Hematopoietic multipotent progenitor cell (in vitro differentiated cells): Measurements from ENCODE around the gene DBR1. TPM values are rescaled to one million over a fixed set of nuclear protein-coding genes. Genes with fewer than 3 reads are reported as not detected.

Source experiments
- DNase-seq, 3 donors: peaks; one replicate each; pipeline ENCODE4 v3.0.0-alpha.2; 2011 to 2015; ENCODE audit warnings: low read depth in 2 of 3, low spot score in 2 of 3
- total RNA-seq: library from RNA; depleted of rRNA; stranded (reverse); fragments of >200 nt; gene quantifications from one replicate; pipeline ENCODE4 v1.2.3, GENCODE V29; 2012

Gene DBR1, protein sequence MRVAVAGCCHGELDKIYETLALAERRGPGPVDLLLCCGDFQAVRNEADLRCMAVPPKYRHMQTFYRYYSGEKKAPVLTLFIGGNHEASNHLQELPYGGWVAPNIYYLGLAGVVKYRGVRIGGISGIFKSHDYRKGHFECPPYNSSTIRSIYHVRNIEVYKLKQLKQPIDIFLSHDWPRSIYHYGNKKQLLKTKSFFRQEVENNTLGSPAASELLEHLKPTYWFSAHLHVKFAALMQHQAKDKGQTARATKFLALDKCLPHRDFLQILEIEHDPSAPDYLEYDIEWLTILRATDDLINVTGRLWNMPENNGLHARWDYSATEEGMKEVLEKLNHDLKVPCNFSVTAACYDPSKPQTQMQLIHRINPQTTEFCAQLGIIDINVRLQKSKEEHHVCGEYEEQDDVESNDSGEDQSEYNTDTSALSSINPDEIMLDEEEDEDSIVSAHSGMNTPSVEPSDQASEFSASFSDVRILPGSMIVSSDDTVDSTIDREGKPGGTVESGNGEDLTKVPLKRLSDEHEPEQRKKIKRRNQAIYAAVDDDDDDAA
- total RNA-seq, result 15.6 TPM

DNA sequence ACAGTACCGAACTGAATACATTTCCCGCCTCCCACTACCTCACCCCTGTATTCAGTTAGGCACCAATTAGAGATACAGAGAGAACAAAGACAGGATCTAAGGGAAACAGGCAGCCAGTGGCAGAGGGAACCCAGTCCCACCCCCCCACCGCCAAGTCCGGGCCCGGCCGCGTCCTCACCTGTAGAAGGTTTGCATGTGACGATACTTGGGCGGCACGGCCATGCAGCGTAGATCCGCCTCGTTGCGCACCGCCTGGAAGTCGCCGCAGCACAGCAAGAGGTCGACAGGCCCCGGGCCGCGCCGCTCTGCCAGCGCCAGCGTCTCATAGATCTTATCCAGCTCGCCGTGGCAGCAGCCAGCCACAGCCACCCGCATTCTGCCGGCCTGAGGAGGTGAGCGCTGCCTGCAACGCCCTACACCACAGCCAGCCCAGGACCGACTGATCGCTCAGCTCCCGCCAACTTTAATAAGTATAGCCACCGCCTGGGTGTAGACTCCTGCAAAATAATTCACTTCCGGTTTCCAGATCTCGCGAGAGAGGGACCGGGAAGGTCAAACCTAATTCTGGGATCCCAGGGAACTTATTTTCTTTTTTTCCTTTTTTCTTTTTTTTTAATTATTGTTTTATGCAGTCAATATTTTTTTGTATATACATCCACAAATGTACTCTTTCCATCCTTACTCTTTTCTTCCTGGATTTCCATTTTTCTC is at the start of gene DBR1:
Gene DBR1, minus strand, starts transcription at position 501 of the 711 bp plus-strand sequence. Its CDS starts 126 bp downstream, at position 375.
- peak; percentile 69 to 89 (median 83) for DNase-seq

DNA sequence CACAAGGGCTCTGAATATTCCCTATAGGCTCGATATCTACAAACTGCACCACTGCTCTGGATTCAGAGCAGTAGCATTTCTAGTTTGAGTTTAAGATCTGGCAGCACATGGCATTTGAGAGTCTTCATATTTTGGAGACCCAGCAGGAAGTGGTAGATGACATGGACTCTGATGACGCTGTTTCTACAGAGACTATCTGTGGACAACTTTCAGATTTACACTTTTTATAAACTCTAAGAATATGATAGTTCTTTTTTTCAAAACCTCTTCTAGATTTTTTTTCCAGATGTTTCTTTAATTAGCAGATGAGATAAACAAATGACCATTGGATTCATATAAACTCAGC is 48.2 kb upstream of the DBR1 start:
- peak in 1 of 3 donors; percentile 14 for DNase-seq

DNA sequence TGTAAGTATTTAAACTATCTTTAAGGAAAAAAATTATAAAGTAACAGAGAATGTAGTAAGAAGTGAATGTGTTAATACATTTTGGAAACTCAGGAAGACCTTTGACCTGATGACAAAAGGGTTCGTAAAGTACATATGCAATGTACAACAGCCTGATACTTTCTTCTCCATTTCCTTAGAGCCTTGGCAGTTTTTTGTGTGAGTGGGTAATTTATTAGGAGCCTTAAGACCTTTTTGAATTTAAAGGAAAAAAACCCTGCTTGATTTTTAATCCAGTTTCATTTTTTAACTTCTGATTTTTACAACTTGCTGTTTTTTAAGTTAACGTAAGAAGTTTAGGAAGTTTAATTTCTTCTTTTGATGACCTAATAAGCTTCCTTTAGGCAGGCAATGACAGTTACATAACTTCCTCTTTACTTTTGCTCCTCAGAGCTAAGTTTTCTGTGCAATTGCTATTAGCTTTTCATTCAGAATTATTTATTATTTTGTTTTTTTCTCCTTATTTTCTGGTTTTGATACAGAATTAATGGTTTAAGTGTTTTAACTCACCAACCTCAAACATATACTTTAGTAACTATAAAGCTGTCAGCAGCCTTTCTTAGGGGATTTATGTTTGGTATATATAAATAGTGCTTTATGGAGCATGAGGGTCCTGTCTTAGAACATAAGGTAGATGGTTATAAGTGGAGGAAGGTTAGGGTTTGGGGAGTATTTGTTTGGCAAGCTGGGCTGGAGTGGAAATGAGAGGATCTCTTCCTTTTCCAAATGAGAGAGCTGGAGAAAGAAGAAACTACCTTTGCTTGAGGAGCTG is 47.6 kb upstream of the DBR1 start:
- DNase-seq, result peak in 1 of 3 donors; percentile 63

DNA sequence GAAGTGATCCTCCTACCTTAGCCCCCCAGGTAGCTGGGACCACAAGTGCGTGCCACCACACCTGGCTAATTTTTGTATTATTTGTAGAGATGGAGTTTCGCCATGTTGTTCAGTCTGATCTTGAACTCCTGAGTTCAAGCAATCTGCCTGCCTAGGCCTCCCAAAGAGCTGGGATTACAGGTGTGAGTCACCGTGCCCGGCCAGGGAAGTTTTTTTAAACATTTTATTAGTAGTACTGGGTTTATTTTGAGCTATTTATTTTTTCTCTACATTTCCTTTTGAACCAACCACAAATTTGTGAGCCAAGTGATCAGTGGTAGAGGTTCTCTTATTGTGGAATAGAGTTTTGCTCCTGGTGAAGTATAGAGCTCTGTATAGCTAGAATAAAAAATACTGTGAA is 46.1 kb upstream of the DBR1 start:
- DNase-seq, result no peak

DNA sequence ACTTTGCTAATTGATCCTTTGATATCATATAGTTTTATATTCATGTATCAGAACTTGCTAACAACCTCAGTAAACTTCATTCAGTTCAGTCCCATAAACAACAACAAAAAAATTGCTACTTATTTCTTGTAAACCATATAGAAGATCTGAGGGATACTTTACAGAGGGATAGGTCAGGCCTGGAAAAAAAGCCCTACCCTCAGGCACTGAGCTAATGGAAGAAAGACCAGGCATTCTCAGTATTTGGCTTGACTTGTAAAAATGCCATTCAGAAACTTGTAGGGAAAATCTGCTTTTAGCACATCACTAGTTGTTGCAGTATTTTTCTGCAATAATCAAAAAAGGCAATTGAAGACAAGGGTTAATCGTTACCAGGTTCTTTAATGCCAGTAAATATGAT is 45.5 kb upstream of the DBR1 start:
- DNase-seq, result no peak

DNA sequence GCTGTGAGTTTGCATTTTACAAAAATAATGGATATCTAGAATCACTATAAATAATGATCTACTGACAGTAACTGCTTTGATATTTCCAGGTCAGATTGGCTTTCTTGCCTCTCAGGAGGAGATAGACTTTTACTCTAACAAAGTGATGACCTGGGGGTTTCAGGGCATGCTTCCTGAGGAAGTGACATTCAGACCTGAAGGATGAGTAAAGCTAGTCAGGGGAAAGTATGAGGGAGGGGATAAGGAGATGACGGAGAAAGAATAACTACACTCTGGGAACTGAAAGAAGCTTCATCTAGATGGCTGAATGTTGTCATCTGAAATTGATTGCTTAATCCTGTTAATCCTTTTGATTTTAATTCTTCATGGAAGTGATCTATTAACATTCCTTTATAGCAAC is 44.5 kb upstream of the DBR1 start:
- DNase-seq, result no peak

DNA sequence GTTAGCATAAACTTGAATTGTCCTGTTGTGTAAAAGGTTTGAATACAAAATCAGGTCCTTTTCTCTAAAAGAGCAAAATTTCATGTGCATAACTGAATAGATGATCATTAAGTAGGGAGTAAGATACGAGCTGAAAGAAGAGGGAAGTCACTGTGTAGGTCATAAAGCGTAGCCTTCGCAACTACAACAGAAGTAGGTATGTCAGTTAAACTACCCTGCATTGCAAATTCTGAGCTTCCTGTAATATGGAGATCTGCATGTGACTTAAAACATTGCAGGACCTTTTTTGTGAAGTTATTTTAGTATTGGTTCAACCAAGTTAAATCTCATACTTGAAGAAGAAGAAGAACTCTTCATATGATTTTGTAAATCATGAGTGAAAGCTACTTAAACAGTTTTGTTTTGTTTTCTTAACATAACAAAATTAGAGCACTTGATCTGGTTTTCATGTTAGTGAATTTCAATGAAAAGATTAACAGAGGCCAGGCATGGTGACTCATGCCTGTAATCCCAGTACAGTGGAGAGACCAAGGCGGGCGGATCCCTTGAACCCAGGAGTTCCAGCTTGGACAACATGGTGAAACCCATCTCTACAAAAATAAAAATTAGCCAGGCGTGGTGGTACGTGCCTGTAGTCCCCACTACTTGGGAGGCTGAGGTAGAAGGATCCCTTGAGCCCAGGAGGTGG is 38.8 kb upstream of the DBR1 start:
- no peak for DNase-seq

DNA sequence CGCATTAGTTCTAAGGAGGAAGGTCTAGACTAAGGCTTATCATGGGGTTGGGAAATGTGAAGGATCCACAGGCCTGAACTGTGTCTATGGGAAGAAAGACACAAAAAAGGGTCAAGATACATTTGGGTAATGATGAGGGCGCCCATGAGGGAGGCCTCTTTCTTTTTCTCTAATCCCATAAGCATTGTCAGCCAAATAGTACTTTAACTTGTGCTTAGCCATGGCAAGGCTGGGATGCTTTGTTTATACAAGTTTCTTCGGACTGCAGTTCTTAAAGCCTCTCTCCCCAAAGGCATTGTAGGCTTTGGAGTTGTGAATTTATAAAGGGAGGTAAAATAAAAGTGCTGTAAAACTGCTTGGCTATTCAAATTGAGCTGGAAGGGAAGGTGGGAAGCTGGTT is 35.8 kb upstream of the DBR1 start:
- no peak for DNase-seq

DNA sequence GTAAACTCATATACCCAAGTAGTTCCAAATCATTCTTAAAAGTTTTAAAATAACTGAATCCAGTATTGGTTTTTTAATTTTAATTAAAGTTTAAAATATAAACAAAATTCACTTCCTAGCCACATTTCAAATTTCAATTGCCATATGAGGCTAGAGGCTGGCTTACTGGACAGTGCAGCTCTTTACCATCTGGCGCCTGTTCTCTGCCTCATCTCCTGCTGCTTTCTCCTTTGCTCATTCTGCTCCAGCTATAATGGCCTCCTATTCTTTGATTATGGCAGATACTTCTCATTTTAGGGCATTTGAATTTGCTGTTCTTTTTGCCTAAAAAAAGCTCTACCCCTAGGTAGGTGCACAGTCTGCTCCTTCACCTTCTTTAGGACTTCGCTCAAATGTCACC is 31.5 kb upstream of the DBR1 start:
- no peak for DNase-seq

DNA sequence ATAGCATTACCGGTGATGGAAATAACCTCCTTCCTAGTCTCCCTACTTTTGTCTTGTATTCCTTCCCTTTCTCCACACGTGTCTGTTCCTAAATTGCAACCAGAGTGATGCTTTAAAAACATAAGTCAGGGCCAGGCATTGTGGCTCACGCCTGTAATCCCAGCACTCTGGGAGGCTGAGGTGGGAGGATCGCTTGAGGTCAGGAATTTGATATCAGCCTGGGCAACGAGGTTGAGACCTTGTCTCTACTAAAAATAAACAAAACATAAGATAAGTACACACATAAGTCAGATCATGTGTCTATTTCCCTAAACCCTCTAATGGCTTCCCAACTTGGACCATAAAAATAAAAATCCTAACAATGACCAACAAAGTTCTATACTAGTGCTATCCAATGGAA is 30.8 kb upstream of the DBR1 start:
- DNase-seq, result no peak

DNA sequence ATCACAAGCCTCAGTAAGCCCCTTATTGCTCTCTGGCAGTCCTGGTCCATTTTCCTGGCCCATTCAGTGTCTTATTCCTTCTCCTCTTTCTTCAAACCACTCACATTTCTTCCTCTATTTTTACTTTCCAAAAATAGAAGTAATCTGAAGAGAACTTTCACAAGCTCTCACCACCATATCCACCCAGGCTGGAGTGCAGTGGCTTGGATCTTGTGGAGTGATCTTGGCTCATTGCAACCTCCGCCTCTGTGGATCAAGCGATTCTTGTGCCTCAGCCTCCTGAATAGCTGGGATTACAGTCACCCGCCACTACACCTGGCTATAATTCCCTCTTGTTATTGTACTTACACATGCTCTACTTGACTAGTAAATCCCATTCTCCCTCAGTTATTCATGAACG is 29.2 kb upstream of the DBR1 start:
- DNase-seq, result no peak

DNA sequence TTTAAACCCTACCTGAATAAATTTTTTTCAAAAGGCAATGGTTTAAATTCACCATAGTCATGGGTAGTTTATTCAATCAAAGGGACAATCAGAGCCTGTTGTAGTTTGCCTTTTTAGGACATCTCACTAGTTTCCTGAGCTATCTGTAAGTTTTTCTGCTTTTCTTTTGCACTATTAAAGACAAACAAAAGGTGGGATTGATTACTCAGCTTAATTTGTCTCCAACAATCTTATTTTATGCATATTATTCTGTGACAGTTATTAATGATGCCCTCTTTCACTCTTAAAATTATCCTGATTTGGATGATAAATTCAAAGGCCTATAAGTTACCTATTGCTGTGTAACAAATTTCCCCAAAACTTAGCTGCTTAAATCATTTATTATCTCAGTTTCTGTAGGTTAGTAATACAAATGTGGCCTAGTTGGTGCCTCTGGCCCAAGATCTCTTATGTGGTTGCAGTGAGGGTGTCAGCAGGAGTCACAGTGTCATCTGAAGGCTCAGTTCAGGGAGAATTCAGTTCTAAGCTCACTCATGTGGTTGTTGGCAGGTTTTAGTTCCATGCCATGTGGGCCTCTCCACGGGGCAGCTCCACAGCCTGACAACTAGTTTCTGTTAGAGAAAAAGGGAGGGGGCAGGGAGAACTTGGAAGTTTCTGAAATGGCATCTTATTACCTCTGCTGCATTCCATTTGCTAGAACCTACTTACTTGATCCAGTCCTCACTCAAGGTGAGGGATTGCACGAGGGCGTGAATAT is 28.4 kb upstream of the DBR1 start:
- DNase-seq, result no peak

DNA sequence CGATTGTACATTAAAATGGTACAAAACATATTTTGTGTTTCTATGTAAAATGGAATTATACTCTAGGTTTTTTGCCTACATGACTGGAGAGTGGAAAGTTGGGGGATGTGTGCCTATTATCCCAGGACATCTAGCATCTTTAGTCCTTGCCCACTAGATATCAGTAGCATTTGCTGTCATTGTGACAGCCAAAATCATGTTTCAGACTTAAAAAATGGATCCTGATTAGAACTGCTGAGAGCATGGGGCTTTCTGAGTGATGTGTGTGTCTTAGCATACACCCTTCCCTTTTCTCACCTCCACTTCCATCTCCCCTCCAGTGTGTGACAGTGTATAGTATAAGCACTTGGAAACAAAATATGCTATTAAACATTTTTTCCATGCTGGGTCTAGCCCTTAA is 25.7 kb upstream of the DBR1 start:
- no peak for DNase-seq

DNA sequence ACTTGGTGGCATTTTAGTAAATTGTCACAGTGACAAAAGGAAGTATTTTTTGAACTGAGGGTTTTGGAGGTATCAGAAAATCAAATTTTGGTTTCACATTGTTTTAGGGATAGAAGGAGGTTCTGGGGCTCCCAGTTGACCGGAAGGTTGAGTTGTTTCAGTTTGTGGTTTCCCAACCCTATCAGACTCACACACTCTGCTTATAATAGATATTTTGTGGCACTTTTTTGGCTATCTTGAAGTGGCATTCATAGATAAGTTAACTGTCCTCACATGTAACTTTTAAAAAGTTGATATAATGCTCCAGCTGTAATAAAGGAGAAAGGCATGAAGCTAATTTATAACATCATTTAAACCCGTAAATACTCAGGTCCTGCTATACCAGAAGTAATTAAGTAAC is 25.1 kb upstream of the DBR1 start:
- peak in 2 of 3 donors; percentile 66 to 86 for DNase-seq

DNA sequence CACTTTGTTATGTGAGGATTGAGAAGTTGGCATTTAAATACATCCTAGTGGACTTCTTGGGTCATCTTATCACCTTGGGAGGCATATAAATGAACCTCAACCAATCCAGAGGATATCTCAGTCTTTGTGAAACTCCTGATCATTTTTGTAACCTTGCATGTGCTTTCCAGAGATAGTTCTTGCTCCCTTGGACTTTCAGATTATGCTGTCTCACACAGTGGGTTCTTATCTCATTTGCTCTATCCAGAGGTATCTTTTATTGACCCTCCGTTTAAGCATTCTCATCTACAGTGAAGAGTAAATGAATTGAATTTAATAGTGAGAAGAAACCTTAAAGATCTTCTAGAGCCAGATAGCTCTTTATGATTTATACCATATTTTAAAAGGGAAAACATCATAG is 22.8 kb upstream of the DBR1 start:
- DNase-seq, result no peak

DNA sequence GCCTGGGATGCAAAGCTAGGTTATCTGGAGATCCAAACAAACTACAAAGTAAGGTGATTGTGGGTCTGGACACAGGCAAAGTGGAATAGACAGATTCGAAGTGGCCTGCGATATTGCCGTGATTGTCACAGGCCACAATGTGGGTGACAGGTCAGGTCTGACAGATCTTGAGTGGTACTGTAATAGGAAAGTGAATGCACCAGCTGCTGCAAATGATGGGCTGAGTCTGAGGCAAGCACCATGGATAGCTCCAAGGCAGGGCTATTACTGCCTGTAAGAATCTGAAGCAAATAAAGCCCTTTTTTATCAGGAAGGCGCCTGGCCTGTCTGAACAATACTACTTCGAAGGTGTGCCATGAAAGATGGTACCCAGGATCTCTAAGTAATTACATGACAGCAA is 22.3 kb upstream of the DBR1 start:
- DNase-seq, result peak in 1 of 3 donors; percentile 49

DNA sequence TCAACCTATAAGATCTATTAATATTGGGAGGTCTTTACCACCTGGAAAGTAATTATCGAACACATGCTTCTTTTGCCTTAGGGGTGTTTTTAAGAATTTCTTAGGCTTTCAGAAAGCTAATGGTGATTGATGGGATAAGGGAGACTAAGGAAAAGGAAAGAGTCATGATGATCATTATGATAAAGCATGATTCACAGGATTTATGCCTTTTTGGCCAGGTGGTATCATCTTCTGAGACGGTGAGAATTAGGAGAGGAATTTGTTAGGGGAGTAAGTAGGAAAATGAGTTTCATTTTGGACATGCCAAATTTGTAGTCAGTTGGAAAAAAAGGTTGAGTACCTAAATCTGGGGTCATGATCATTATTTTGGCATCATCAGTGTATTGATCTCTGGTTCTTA is 21.3 kb upstream of the DBR1 start:
- DNase-seq, result no peak

DNA sequence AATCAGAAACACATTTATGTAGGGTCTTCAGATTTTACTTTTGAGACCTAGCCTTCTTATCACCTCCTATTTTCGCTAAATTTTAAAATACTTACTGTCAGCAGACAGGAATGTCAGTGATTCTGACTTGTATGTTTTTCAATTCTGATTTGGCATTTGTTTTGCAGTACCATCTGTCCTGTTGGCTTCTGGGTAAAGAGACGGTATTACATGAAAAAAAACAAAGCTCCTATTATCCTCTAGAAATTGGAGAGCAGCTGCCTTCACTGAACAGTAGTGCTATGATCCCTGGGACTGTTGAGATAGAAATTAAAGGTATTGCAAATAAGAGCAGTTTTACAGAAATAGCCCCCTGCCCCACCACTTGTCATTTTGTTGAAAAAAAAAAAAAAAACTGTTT is 20.8 kb upstream of the DBR1 start:
- no peak for DNase-seq

DNA sequence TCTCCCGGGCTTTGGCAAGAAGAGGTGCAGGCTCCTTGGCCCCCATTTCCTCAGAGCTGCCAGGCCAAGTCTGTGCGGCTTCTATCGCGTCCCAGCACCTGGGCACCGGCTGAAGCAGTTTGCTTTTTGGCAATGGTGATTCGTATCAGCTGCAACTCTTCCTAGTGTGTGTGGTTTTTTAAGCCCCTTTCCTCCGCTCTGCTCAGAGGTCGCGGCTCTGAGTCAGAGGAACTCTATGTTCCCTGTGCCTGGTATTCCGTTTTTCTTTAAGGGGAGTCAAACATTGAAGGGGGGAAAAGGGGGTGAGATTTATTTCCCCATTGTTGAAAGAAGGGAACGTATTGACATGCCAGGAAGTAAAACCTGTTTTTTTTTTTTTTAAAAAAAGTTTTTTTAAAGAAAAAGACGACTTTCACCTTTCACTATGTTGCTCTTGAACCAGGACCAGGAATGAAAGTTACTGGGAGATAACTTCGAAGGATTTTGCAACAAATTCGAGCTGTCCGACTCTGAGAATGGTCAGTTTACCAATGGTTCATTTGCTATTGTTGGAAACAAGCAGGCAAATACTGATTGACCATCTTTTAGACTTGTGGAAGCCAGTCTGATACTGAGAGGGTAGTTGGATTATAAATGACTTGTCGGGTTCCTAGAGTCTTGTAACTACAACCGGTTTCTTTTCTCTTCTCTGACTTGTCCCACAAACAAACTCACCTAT is 13.5 kb upstream of the DBR1 start:
- peak in 2 of 3 donors; percentile 68 to 73 for DNase-seq
